Esophagus muscularis mucosa (tissue), 4 donors: ENCODE data around the gene PRR12. TPM values are rescaled to one million over a fixed set of nuclear protein-coding genes. Genes with fewer than 3 reads are reported as not detected.

Experiments
- DNase-seq: peaks from one replicate; pipeline ENCODE4 v3.0.0-alpha.2; 2017; ENCODE audit errors: extremely low spot score
- H3K27ac ChIP-seq, 4 donors: fragments of 200-600 bp; sonication (generic); replicated peaks in 1 of 4; 1 replicate in 3 of 4; 2 replicates in 1 of 4; pipeline ENCODE4 v1.5.1; 2016 to 2019; ENCODE audit warnings: mild to moderate bottlenecking in 1 of 4
- H3K27me3 ChIP-seq, 4 donors: fragments of 200-600 bp; sonication (generic); one replicate each; pipeline versions ENCODE4 v1.5.1 to v1.6.0; 2016 to 2019
- H3K36me3 ChIP-seq, 4 donors: fragments of 200-600 bp; sonication (generic); one replicate each; pipeline ENCODE4 v1.5.1; 2016 to 2019
- H3K4me1 ChIP-seq, 4 donors: fragments of 200-600 bp; sonication (generic); one replicate each; pipeline ENCODE4 v1.5.1; 2016 to 2019
- H3K4me3 ChIP-seq, 4 donors: fragments of 200-600 bp; sonication (generic); 1 replicate in 2 of 4; 2 replicates in 2 of 4; pipeline ENCODE4 v1.5.1; 2016 to 2019; ENCODE audit warnings: mild to moderate bottlenecking in 4 of 4, moderate library complexity in 1 of 4
- H3K9me3 ChIP-seq, 4 donors: fragments of 200-600 bp; sonication (generic); 1 replicate in 3 of 4; 2 replicates in 1 of 4; pipeline ENCODE4 v1.5.1; 2016 to 2019
- EP300 ChIP-seq: sonication (generic); formaldehyde crosslinking; IDR thresholded peaks from one replicate; pipeline ENCODE4 v1.6.1; 2017; ENCODE audit warnings: antibody characterized with exemption
- POLR2A ChIP-seq: fragments of 450-650 bp; IDR thresholded peaks from one replicate; pipeline ENCODE4 v1.6.1; 2017; ENCODE audit warnings: antibody characterized with exemption, moderate library complexity, mild to moderate bottlenecking, low read depth
- POLR2AphosphoS5 ChIP-seq, 2 donors: sonication (generic); formaldehyde crosslinking; IDR thresholded peaks; one replicate each; pipeline ENCODE4 v1.6.1; 2017; ENCODE audit warnings: antibody characterized with exemption in 2 of 2
- WGBS: methylation state at CpG from one replicate; pipeline ENCODE4 v1.1.5; 2018; 5-methylcytosine and 5-hydroxymethylcytosine counted together
- intact Hi-C: fragments of 100-400 bp; cut with DNase I; formaldehyde crosslinking; loops from one replicate; pipeline ENCODE4 v1.15.1; 2023
- total RNA-seq, 4 donors: library from RNA; depleted of rRNA; stranded (reverse); fragments of >200 nt; gene quantifications; one replicate each; pipeline versions ENCODE4 v1.1.0 to v1.2.1, GENCODE V29; 2016
- TF ChIP-seq, protein P1 (sequence below), 3 experiments: fragments of 200-600 bp in 2 of 3; fragments of 450-650 bp in 1 of 3; sonication (generic) in 2 of 3; IDR thresholded peaks; one replicate each; pipeline ENCODE4 v1.5.1; 2017 to 2019; ENCODE audit warnings: antibody characterized with exemption in 3 of 3, mild to moderate bottlenecking in 2 of 3, moderate library complexity in 1 of 3

The PRR12 gene
- total RNA-seq, 4 donors from 2014 or later = 9.4 to 29.1 (median 16.3) TPM

DNA sequence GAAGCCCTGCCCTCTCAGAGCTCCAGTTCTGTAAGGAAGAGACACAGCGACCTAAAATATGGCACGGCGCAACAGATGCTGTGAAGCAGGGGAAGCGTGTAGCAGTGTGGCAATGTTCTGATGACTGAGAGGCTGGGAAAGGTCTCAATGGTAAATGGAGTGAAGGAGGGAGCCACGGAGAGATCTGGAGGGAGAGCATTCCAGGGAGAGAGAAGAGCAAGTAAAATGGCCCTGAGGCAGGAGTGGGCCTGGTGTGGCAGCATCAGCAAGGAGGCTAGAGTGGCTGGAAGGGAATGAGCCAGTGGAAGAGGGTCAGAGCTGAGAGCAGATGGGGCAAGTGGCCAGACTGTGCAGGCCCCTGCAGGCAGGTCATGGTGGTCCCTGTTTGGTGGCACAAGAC lies 46.8 kb upstream of the PRR12 start:
- H3K36me3 ChIP-seq = peaks cover 0 to 24% (median 8%) of the 10 kb centered on the region in 4 donors
- no peak overlapping the region for H3K4me3 ChIP-seq
- TF ChIP-seq POLR2A (no peak), POLR2AphosphoS5 (IDR thresholded peaks at IDR 0.05) (no peak), EP300 (no peak)
- H3K27me3 ChIP-seq = no peaks in the 10 kb centered on the region
- no peaks in the 10 kb centered on the region for H3K9me3 ChIP-seq
- H3K27ac ChIP-seq = no peak overlapping the region
- DNase-seq = no peak
- intact Hi-C loops = no loop called here
- WGBS = 80% methylated on average over 5 of the region's 5 CpGs
- peaks cover 4 to 9% (median 5%) of the 10 kb centered on the region in 4 donors for H3K4me1 ChIP-seq

GRCh38 chr19:49546825-49547565 lies 44.0 kb upstream of the PRR12 start:
- intact Hi-C loops = loop anchor here (2.0 kb wide), 1 partner anchor 44 kb away; no protein-coding TSS in a partner anchor
- peaks cover 4 to 9% (median 5%) of the 10 kb centered on the region in 4 donors for H3K4me1 ChIP-seq
- H3K27ac ChIP-seq = no peak overlapping the region
- H3K36me3 ChIP-seq = peaks cover 0 to 13% (median 3%) of the 10 kb centered on the region in 4 donors
- no peaks in the 10 kb centered on the region for H3K9me3 ChIP-seq
- 7% methylated on average over 9 of the region's 9 CpGs for WGBS
- TF ChIP-seq, protein P1, sequence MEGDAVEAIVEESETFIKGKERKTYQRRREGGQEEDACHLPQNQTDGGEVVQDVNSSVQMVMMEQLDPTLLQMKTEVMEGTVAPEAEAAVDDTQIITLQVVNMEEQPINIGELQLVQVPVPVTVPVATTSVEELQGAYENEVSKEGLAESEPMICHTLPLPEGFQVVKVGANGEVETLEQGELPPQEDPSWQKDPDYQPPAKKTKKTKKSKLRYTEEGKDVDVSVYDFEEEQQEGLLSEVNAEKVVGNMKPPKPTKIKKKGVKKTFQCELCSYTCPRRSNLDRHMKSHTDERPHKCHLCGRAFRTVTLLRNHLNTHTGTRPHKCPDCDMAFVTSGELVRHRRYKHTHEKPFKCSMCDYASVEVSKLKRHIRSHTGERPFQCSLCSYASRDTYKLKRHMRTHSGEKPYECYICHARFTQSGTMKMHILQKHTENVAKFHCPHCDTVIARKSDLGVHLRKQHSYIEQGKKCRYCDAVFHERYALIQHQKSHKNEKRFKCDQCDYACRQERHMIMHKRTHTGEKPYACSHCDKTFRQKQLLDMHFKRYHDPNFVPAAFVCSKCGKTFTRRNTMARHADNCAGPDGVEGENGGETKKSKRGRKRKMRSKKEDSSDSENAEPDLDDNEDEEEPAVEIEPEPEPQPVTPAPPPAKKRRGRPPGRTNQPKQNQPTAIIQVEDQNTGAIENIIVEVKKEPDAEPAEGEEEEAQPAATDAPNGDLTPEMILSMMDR (IDR thresholded peaks at IDR 0.05) = peak; percentile 85 to 94 (median 88)
- TF ChIP-seq POLR2A (no peak), POLR2AphosphoS5 (IDR thresholded peaks at IDR 0.05) (peak; percentile 25 to 45), EP300 (no peak)
- no peaks in the 10 kb centered on the region for H3K27me3 ChIP-seq
- no peak overlapping the region for H3K4me3 ChIP-seq
- peak; percentile 94 for DNase-seq

DNA sequence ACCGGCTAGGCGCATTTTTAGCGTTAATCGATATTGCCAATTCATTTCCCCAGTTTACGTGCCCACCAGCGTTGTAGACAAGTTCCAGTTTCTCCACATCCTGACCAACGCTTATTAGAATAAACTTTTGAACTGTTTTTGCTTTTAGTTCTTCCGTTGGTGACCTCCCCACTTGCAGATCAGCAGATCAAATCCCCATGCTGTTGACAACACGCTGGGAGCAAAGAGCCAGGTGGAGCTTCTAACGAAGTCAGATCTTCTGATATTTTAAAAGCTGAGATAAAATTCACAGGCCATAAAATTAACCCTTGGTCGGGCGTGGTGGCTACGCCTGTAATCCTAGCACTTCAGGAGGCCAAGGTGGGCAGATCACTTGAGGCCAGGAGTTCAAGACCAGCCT lies 41.9 kb upstream of the PRR12 start:
- Histone ChIP-seq H3K4me3 (no peak overlapping the region), H3K27ac (no peak overlapping the region), H3K9me3 (no peaks in the 10 kb centered on the region), H3K4me1 (peaks cover 4 to 9% (median 6%) of the 10 kb centered on the region in 4 donors), H3K36me3 (peaks cover 0 to 4% (median under 1%) of the 10 kb centered on the region in 4 donors), H3K27me3 (no peaks in the 10 kb centered on the region)
- 80% methylated on average over 13 of the region's 13 CpGs for WGBS
- DNase-seq = no peak
- TF ChIP-seq POLR2A (no peak), POLR2AphosphoS5 (IDR thresholded peaks at IDR 0.05) (no peak), EP300 (no peak)
- TF ChIP-seq, protein P1 (IDR thresholded peaks at IDR 0.05) = no peak
- intact Hi-C loops = no loop called here

DNA sequence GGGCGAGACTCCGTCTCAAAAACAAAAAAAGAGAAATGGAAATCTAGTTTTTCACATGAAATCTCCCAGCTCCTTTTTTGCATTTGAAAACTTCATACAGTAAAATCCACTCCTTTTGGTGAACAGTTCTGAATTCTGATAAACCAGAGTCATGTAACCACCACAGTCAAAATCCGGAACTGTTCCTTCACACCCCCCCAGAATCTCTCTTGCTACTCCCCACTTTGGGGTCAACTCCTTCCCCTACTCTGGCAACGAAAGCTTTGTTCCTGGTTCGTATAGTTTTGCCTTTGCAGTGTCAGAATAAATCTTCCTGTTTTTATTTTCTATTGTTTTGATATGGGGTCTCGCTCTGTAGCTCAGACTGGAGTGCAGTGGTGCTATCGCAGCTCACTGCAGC lies 39.5 kb upstream of the PRR12 start:
- H3K4me1 ChIP-seq = peaks cover 14 to 27% (median 20%) of the 10 kb centered on the region in 4 donors
- H3K4me3 ChIP-seq = no peak overlapping the region
- no peak for DNase-seq
- H3K27me3 ChIP-seq = no peaks in the 10 kb centered on the region
- peaks cover 0 to 27% (median 19%) of the 10 kb centered on the region in 4 donors for H3K36me3 ChIP-seq
- WGBS = 88% methylated on average over 7 of the region's 7 CpGs
- TF ChIP-seq POLR2A (no peak), POLR2AphosphoS5 (IDR thresholded peaks at IDR 0.05) (no peak), EP300 (no peak)
- TF ChIP-seq, protein P1 (IDR thresholded peaks at IDR 0.05) = no peak
- intact Hi-C loops = no loop called here
- no peaks in the 10 kb centered on the region for H3K9me3 ChIP-seq
- no peak overlapping the region for H3K27ac ChIP-seq

DNA sequence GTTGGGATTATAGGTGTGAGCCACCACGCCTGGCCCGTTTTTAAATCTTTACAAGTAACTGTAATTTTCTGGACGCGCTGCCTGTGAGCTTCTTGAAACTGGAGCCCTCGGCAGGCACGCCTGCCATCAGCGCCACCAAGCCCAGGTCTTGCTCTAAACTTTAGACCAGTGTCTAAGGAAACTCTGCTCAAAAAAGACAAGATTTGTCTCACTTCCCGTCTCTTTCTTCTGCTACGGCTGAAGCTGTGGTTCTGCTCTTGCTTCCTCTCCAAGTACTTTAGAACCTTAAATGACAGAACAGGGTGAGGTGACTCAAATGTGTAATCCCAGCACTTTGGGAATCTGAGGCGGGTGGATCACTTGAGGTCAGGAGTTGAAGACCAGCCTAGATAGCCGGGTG lies 38.2 kb upstream of the PRR12 start:
- peaks cover 10 to 39% (median 31%) of the 10 kb centered on the region in 4 donors for H3K36me3 ChIP-seq
- H3K4me3 ChIP-seq = no peak overlapping the region
- H3K9me3 ChIP-seq = no peaks in the 10 kb centered on the region
- TF ChIP-seq POLR2AphosphoS5 (IDR thresholded peaks at IDR 0.05) (no peak), EP300 (no peak), POLR2A (no peak)
- TF ChIP-seq, protein P1 (IDR thresholded peaks at IDR 0.05) = no peak
- intact Hi-C loops = no loop called here
- H3K4me1 ChIP-seq = peaks cover 10 to 24% (median 17%) of the 10 kb centered on the region in 4 donors
- peak overlapping the region in 1 of 4 donors; percentile 1 for H3K27ac ChIP-seq
- H3K27me3 ChIP-seq = no peaks in the 10 kb centered on the region
- WGBS = 92% methylated on average over 11 of the region's 11 CpGs
- no peak for DNase-seq
